Dedifferentiated amniotic fluid mesenchymal stem cell (primary cell): ENCODE data around the gene DIO3.

Experiments used
- DNase-seq: peaks from one replicate; pipeline ENCODE4 v3.0.0-alpha.2; 2016; ENCODE audit errors: extremely low spot score

Gene DIO3

DNA sequence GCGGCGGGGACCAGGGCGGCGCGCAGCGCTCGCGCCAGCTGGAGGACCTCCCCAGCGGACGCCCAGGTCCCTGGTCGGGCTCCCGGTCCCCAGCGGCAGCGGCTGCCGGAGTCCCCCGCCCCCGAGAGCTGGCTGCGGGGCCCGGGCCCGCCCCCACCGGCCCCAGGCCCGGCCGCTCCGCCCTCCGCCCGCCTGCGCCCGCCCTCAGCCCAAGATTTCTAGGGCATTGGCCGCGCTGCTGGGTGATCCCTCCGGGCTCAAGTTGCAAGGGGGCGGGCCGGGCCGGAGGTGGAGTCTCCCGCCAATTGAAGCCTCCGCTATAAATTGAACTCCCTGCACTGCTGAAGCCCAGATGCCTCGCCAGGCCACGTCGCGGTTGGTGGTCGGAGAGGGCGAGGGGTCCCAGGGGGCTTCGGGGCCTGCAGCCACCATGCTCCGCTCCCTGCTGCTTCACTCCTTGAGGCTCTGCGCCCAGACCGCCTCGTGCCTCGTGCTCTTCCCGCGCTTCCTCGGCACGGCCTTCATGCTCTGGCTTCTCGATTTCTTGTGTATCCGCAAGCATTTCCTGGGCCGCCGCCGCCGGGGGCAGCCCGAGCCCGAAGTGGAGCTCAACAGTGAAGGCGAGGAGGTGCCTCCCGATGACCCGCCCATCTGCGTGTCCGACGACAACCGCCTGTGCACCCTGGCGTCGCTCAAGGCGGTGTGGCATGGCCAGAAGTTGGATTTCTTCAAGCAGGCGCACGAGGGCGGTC, at the start of gene DIO3:
Gene DIO3, plus strand, starts transcription at position 351 of the 752 bp plus-strand sequence.
- DNase-seq = no peak

DNA sequence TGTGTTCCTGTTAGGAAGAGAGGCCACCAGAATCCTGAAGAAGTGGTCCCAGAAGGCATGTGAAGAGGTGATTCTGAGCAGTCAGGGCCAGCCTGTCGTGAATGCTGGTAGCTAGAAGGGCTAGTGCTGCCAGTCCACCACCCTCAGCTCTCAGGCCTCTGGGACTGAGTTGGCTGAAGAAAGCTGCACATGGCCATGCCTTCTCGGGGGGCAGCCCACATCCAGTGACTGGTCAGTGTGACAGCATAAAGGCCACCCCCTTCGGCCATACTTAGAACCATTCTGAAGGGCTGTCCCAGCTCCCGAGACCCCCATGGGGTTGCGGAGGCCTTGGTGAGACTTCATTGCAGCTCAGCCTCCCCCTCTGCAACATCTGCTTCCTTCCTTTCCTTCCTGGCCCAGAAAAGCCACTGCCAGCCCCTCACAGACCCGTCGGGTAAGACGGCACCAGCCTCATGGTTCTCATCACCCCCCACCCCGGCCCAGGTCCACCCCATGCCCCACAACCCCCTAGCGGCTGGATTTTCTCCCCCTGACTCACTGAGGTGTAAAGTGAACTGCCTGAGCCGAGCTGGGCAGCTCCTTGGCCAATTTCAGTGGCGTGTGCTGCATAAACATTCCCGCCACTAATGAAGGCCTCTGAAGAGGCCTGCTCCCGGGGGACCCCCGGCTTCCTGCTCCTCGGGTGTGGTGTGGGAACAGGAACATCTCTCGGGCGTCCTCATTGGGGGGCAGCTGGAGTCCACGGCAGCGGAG, 49.5 kb upstream of the DIO3 start:
- no peak for DNase-seq

DNA sequence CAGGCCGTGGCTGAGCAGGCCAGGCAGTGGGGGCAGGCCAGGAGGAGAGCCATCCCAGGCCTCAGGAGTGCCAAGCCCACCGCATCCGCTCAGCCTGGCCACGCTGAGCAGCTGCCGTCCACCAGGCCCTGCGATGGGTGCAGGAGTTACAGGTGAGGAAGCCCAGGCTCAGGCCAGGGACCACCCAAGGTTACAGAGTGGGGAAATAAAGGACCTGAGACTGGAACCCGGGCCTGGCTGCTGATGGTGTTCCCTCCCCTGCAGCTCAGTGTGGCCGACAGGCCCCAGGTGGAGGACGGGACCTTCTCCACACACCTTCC, 49.0 kb upstream of the DIO3 start:
- no peak for DNase-seq

DNA sequence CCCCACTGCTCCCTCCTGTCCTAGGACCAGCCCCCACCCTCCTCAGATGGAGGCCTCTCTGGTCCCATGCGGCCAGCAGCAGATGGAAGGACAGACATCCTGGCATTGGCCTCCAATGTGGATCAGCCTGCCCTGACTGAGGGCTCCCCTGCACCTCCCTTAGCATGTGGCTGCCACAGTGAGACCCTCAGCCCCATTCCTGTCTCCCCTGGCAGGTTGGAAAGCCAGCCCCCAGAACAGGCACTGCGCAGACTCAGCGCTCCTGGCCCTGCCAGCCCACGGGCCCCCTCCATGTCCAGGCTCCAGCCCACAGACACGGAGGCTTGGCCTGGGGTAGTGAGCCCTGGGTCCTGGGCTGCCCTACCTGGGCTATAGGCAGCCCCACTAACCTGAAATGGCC, 47.2 kb upstream of the DIO3 start:
- DNase-seq = no peak

DNA sequence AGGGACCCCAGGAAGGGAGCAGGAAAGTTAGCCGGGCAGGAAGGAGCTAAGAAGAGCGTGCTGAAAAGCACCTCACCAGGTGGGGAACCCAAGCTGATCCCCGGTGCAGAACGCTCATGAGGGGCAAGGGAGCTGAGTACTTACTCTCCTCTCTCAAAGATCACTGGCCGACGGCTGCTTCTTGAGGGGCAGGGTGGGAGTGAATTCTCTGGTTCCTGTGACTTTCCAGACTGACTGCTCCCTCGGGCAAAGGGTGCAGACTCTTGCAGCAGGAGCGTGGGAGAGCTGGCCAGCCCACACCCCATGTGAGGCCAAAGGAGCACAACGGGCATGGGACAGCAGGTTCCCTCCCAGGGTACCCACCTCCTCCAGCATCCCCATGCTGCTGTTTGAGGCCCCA, 44.9 kb upstream of the DIO3 start:
- DNase-seq = no peak

DNA sequence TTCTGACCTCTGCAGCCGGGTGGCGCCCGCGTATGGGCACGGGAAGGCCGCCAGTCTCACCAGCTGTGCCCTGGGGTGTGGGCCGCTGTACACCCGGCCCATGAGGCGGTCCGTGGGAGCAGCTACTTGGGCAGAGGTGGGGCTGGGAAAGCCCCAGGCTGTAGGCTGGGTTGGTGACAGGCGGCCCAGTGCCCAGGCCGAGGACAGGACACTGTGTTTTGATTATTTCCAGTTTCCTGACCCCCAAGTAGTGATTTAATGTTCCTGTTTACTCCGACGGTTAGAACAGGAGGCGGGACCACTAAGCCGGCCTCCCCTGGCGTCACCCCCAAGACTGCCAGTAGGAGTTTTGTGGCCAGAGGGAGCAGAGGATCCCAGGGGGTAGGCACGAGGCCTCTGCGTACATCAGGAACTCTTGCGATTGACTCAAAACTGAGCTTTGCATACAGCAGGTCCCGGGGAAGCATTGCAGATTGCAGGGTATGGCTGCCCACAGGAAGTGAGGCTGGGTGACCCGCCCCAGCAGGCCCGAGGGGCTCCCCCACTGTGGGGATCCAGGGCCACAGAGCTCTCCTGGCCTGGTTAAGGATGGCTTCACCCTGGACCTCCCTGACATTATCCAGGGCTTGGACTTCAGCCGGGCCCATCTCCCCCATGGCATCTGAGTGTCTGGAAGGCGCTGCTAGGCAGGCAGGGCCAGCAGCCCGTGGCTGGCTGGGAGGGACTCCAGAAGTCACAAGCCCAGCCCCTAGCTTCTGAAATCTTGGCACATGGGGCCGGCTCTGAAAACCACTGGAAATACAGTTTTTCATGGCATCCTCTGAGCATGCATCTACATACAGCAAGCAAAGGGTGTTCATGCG, 42.5 kb upstream of the DIO3 start:
- no peak for DNase-seq

DNA sequence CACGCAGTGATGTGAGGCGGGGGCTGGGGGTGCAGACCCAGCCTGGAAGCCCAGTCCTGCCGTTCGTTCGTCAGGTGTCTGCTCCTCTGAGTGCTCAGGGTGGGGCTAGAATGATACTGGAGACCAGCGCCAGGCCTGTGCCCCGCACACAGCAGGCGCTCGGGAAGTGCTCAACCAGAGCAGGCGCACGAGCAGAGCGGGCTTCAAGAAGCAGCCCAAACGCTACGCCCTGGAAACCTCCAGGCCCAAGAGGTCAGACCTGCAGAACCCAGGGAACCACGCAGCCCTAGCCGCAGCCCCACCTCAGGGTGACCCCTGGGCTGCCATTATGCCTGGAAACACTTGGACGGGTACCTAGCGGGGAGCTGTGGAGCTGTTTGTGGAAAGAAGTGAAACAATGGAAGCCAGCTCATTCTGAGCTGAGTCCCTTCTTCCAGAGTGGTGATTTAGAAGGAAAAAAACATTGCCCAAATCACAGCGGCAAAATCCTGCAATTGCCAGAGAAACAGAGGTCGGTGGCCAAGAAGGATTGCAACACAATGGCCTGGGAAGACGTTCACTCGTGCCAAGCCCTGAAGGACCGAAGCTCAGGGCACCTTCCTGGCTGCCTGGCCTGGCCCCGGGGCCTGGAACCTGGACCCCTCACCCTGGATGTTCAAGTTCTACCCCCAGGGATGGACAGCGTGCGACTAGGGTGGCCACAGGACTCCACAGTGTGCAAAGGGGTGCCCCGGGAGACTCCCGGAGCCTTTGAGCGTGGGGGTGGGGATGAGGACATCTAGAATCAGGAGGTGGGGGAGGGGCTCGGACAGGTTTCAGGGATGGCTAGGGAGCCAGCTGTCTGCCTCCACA, 40.4 kb upstream of the DIO3 start:
- DNase-seq = no peak

DNA sequence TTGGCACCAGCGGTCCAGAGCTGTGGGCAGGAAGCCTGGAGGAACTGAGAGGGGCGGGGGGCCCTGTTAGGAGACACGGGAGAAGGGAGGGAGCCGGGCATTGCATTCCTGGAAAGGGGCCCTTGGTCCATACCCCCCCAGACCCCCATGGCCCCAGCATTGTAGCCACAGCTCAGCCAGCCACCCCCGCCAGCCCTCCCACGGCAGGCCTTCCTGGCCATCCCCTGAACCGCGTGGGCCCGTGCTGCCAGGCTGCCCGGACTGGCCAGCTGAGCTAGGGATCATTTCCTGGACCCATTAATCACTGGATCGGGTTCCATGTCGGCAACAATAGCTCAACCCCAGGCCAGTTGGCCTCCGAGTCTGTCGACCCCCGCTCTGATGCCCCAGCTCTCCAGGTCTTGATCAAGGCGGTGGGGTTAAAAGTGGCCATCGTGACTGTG, 39.8 kb upstream of the DIO3 start:
- DNase-seq = no peak

DNA sequence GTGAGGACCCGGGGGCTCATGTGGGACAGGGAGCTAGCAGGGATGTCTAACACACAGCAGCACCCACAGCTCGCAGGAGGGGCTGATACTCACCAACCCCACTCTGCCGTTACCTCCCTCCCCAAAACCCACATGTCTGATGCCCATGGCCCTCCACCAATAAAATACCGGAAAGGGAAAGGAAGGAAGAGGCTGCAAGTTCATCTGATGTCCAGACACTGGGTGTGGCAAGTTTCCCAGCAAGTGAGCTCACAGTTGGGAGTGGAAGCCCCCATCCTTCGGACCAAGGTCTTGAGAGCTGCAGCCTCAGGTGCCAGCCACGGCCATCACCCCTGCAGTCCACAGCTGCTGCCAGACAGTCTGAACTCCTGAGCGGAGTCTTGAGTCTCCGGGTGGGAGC, 39.3 kb upstream of the DIO3 start:
- no peak for DNase-seq

DNA sequence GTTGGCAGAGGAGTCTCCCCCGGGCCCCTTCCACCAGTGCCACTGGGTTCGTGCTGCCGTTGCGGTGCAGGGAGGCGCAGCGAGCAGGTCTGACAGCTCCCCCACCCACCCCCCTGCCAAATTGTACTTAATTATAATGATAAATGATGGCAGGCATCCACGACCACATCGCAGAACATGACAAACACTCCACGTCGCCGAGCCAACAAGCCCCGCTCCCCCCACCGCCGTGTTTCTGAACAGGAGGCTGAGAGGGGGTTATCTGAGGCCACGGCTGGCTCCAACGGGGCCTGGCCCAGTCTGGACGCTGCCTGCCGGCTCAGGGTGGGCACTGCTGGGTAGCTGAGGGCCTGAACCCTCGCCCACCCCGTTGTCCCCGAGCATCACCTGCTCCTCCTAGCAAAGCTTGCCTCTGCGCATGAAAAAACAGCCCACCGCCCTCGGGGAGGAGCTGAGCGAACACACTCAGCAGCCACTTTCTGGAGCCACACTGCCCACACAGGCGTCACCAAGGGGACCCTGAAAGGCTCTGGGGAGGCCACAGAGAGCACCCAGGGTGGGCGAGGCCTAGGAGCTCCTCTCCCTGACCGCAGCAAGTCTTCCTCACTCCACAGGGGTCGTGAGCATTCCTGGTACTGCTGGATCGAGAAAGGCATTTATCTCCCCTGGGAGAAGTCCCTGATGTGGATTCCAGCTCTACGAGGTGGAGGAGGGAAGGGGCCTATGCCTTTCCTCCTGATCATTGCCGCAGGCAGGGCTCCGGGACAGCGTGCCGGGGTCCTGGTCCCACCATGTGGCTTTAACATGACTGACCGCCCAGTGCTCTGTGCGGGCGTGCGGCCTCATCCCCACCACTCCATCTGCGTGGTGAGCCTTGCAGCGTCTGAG, 35.4 kb upstream of the DIO3 start:
- DNase-seq = no peak

DNA sequence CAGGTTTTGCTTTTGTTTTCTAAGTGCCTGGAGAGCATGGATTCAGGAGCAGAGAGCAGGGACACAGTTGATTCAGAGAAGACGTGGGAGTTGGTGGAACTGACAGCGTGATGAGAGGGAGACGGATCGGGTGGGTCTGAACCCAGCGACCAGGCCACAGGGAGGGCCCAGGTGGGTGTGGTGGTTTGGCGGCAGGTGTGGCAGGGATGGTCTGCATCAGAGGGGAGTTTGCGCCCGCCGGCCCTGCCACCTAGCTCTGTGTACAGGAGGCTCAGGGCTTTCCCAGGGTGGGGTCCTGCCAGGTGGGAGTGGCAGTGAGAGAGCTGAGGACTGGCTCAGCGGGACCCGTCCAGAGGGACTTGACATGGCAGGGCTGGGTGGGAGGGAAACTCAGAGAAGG, 33.3 kb upstream of the DIO3 start:
- no peak for DNase-seq

DNA sequence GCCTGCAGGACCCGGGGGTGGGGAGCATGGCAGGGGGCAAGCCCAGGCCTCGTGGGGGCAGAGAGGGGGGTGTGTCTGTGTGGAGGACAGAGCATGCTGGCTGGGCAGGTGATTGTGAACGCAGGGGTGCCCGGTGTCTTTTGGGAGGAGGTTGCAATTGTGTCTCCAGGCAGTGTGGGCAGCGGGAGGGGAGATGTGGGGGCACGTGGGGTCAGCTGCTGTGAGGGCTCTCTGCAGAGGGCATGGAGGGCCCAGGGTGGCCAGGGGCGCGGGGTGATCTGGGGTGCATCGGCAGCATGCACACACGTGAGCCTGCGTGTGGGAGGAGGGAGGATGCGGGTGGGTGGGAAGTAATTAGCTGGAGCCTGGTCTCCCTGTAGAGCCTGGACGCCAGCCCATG, 32.2 kb upstream of the DIO3 start:
- no peak for DNase-seq

DNA sequence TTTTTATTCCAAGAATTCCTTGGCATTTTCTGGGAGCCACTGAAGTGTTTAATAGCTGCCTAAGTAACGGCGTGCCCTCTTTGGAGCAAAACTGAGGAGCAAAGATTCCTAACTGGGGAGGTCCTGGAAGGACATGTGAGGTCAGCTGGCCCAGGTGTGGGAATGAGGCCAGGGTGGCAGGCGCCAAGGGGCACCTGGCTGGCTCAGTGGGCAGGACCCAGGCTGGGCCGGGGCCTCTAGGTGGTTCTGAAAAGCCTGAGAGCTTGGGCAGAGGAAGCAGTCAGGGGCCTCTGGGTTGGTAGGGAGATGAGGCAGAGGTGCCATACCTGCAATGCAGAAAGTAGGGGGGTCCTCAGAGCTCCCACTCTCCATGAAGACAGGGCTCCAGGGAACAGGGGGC, 27.1 kb upstream of the DIO3 start:
- no peak for DNase-seq

DNA sequence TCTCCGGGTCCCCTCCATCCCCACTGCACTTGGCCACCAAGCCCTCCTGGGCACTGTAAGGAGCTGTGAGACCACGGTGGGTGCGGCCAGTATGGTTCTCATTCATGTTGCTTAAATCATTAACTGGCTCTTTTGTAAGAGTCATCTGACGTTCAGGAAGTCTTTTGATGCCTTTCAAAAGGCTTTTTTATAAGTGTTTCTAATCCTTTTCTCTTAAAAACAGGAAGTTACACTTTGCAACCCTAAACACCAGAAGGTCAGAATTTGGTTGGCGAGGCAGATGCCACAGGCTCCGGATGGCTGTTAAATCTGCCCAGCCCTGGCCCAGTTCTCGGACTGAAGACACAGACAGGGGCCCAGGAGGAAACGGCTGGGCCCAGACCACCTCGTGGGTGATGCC, 26.1 kb upstream of the DIO3 start:
- DNase-seq = no peak

DNA sequence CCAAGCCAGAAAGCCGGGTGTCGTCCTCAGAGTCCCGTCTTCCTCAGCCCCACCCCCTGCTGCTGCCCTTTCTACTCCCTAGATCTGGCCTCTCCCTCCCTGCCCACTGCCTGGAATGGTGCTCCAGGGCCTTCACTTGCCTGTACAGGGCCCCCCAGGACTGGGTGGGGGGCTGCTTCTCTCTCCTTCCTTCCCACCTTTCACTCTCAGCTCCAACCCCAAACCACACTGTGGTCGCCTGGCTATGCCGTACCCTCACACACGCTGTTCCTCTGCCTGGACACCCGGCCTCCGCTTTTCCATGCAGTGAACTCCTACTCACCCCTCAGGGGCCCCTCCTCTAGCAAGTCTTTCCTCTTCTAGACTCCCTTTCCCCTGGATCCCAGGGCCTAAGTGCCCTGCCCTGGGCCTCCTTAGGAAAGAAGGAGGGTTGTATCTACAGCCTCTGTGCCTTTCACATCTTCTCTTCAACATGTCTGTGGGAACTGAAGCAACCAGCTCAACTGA, 25.5 kb upstream of the DIO3 start:
- DNase-seq = no peak

DNA sequence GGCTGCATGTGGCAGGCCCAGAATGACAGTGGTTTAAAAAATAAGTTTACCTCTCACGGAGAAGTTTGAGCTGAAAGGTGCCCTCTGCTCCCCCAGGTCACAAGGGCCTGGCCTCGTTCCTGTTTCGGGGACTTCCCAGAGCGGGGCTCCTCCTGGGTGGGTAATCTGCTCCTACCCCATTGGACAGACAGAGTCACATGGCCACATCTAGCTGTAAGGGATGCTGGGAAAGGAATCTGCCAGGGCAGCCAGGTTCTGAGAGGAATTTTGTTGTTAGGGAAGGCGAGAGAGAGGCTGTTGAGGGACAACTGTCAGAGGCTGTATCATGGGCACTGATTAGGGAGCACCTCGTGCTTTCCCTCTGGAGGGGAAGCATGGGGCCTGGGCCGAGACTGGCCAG, 24.0 kb upstream of the DIO3 start:
- no peak for DNase-seq

DNA sequence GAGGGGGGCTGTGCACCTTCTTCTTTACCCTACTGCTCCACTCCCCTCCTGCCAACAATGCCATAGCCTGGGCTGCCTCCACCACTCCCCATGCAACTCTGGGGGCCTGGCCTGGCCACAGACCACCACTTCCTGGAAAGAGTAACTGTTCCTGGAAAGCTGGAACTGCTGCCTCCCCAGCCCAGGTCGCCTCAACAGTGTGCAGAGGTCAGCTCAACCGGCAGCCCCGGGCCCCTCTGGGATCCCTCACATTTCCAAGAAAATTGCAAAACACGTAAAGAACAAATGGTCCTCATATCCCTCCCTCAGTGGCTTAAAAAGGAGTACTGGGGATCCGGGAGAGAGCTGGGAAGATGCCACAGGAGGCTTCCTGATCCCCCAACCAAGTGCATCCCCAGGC, 22.4 kb upstream of the DIO3 start:
- DNase-seq = no peak

DNA sequence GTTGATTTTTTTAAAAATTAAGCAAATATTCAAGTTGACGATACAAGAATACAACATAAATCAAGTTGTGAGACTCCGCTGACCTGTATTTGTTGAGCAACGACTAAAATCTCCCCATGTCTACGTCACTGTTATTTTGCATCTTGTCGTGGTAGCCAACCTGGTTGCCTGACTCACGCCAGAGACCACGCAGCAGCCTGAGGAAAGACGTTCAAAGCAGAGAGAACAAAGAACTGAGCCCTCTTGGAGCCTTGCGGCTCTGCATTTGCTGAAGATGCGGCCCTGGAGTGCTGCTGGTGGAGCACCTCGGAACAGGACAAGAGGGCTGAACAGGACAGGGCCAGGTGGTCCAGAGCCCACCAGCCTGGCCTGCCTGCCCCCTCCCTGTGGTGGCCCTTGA, 21.4 kb upstream of the DIO3 start:
- no peak for DNase-seq

DNA sequence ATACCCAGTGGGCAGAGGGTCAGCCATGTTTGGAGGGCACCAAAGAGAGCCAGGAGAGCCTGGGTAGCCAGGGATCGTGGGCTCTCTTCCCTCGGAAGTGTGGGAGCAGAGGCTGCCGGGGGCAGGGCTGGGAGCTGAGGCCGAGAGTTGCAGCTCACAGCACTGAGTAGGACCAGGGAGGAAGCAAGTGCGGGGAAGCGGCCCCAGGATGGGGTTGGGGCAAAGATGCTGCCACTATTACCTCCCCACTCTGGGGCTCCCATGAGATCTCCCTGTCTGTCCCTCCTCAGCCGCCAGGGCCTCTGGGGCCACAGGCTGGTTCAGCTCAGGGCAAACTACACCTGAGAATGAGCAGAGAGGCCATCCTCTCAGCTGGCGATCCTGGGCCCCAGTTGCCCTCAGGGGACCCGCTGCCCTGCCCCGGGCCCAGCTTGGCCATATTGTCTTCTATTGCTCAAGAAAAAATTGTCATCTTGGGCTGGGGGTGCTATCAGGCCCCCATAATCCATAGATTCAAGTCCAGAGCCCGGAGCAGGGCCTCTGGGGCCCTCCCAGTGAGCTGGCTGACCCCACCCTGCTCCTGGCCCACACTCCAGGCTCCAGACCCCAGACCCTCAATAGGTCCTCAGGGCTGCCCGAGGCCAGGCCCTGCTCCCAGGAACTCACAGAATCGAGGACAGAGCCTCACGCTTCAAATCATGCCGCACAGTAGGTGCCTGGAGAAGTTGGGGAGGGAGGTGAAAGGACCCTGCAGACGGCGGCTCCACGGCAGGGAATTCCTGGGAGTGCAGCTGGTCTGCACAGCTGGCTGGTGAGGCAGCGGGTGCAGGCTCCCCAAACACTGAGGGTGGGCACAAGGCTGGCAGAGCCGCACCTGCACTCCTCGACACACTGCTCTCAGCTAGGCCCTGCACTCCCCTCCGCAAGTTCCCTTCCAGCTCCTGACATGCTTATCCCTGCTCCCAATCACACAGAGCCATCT, 20.5 kb upstream of the DIO3 start:
- DNase-seq = no peak
